Sigmoid colon (tissue), 7 donors: ENCODE measurements around the gene TRPM6. TPM values are rescaled to one million over a fixed set of nuclear protein-coding genes. Genes with fewer than 3 reads are reported as not detected.

Experiments used
- DNase-seq: peaks from one replicate; pipeline ENCODE4 v3.0.0-alpha.2; 2019
- H3K27ac ChIP-seq, 4 donors: fragments of 200-600 bp; sonication (generic); one replicate each; pipeline ENCODE4 v1.5.1; 2016 to 2019; ENCODE audit warnings: mild to moderate bottlenecking in 1 of 4
- H3K27me3 ChIP-seq, 3 donors: fragments of 200-600 bp; sonication (generic); one replicate each; pipeline ENCODE4 v1.5.1; 2019; ENCODE audit warnings: mild to moderate bottlenecking in 1 of 3
- H3K36me3 ChIP-seq, 4 donors: fragments of 200-600 bp; sonication (generic); one replicate each; pipeline ENCODE4 v1.5.1; 2016 to 2019
- H3K4me1 ChIP-seq, 4 donors: fragments of 200-600 bp; sonication (generic); one replicate each; pipeline ENCODE4 v1.5.1; 2017 to 2019
- H3K4me3 ChIP-seq, 4 donors: fragments of 200-600 bp; sonication (generic); one replicate each; pipeline ENCODE4 v1.5.1; 2017 to 2019; ENCODE audit warnings: mild to moderate bottlenecking in 2 of 4, moderate library complexity in 1 of 4
- H3K9me3 ChIP-seq, 4 donors: fragments of 200-600 bp in 3 of 4; sonication (generic) in 3 of 4; one replicate each; pipeline versions ENCODE4 v1.5.1 to v1.6.1; 2013 to 2019
- CTCF ChIP-seq, 4 experiments: fragments of 450-650 bp in 3 of 4; fragments of 200-600 bp in 1 of 4; IDR thresholded peaks; one replicate each; pipeline ENCODE4 v1.5.1; 2016 to 2019; ENCODE audit warnings: antibody characterized with exemption in 4 of 4, mild to moderate bottlenecking in 3 of 4, moderate library complexity in 2 of 4
- EP300 ChIP-seq, 4 donors: sonication (generic); formaldehyde crosslinking; IDR thresholded peaks; one replicate each; pipeline ENCODE4 v1.6.1; 2017; ENCODE audit warnings: antibody characterized with exemption in 4 of 4
- POLR2A ChIP-seq, 2 donors: fragments of 450-650 bp; IDR thresholded peaks; one replicate each; pipeline ENCODE4 v1.6.1; 2016; ENCODE audit warnings: antibody characterized with exemption in 2 of 2, mild to moderate bottlenecking in 2 of 2, moderate library complexity in 2 of 2
- POLR2AphosphoS5 ChIP-seq, 4 donors: sonication (generic); formaldehyde crosslinking; IDR thresholded peaks; one replicate each; pipeline ENCODE4 v1.6.1; 2017; ENCODE audit warnings: antibody characterized with exemption in 4 of 4
- WGBS, 2 donors: extraction: QIAGEN DNeasy Blood & Tissue Kit; methylation state at CpG; one replicate each; pipeline ENCODE4 v1.1.7; 2013; 5-methylcytosine and 5-hydroxymethylcytosine counted together
- intact Hi-C: fragments of 100-400 bp; cut with DNase I; formaldehyde crosslinking; loops from one replicate; pipeline ENCODE4 v1.15.1; 2023
- polyA plus RNA-seq, 3 donors: library from polyadenylated mRNA; stranded (reverse); fragments of 200-250 nt; gene quantifications; one replicate each; pipeline ENCODE4 v1.2.3, GENCODE V29; 2013
- total RNA-seq, 4 donors: library from RNA; depleted of rRNA; stranded (reverse); fragments of >200 nt; gene quantifications; one replicate each; pipeline ENCODE4 v1.1.0, GENCODE V29; 2016
- donor health status: healthy with polysubstance abuse.
- donor health status: Bipolar disorder and iron deficiency.
- donor health status: healthy.

TRPM6 gene
- total RNA-seq (1 to 10 TPM in 1 of 4 donors, under 1 TPM in 1, not detected in 2; 0.41 to 1.8 TPM), polyA plus RNA-seq (10 to 100 TPM in 2 of 3 donors, 1 to 10 TPM in 1; 6.7 to 12.7 (median 10.8) TPM)

GRCh38 chr9:74887041-74887980 lies at the start of gene TRPM6:
Gene TRPM6, minus strand, starts transcription at chr9:74887921. Its CDS starts 65 bp downstream, at chr9:74887856.
- H3K4me1 ChIP-seq: peaks cover 0 to 14% (median 6%) of the 10 kb centered on the region in 4 donors
- H3K27ac ChIP-seq: peak within 1 kb of the TSS; percentile 53 to 64 (median 59)
- peak within 1 kb of the TSS; percentile 38 to 66 (median 60) for H3K4me3 ChIP-seq
- H3K36me3 ChIP-seq: no peaks in the 10 kb centered on the region
- WGBS, 2 donors: 2 to 5% methylated on average over 64 of the region's 64 CpGs
- DNase-seq: peak; percentile 89
- TF ChIP-seq EP300 (IDR thresholded peaks at IDR 0.05) (peak in 1 of 4 donors; percentile 33), POLR2A (IDR thresholded peaks at IDR 0.05) (no peak), CTCF (IDR thresholded peaks at IDR 0.05) (no peak), POLR2AphosphoS5 (IDR thresholded peaks at IDR 0.05) (peak; percentile 34 to 66 (median 35))
- peaks cover 0 to 3% (median 0%) of the 10 kb centered on the region in 4 donors for H3K9me3 ChIP-seq
- intact Hi-C loops: loop anchor here (1.0 kb wide), 1 partner anchor 65 kb away; the partner anchor contains the start of gene C9orf40
- H3K27me3 ChIP-seq: no peaks in the 10 kb centered on the region

- Histone ChIP-seq H3K4me3 (no peak overlapping the region), H3K4me1 (no peaks in the 10 kb centered on the region), H3K36me3 (no peaks in the 10 kb centered on the region), H3K27me3 (no peaks in the 10 kb centered on the region), H3K9me3 (no peaks in the 10 kb centered on the region), H3K27ac (no peak overlapping the region)
- TF ChIP-seq POLR2AphosphoS5 (IDR thresholded peaks at IDR 0.05) (no peak), POLR2A (IDR thresholded peaks at IDR 0.05) (no peak), EP300 (IDR thresholded peaks at IDR 0.05) (no peak), CTCF (IDR thresholded peaks at IDR 0.05) (no peak)
- DNase-seq: no peak
- WGBS, 2 donors: 85 to 92% methylated on average over 8 of the region's 8 CpGs
- intact Hi-C loops: no loop called here
Observed at GRCh38 chr9:74935008-74935407, 47.3 kb upstream of the TRPM6 start.

GRCh38 chr9:74921737-74922136 lies 34.0 kb upstream of the TRPM6 start:
- no peak for DNase-seq
- intact Hi-C loops: no loop called here

GRCh38 chr9:74920944-74921626 lies 33.4 kb upstream of the TRPM6 start:
- no peaks in the 10 kb centered on the region for H3K9me3 ChIP-seq
- no peaks in the 10 kb centered on the region for H3K36me3 ChIP-seq
- no peaks in the 10 kb centered on the region for H3K27me3 ChIP-seq
- 76 to 84% methylated on average over 3 of the region's 3 CpGs for WGBS, 2 donors
- DNase-seq: no peak
- no peak overlapping the region for H3K27ac ChIP-seq
- no peak overlapping the region for H3K4me3 ChIP-seq
- TF ChIP-seq POLR2A (IDR thresholded peaks at IDR 0.05) (no peak), CTCF (IDR thresholded peaks at IDR 0.05) (no peak), EP300 (IDR thresholded peaks at IDR 0.05) (no peak), POLR2AphosphoS5 (IDR thresholded peaks at IDR 0.05) (no peak)
- intact Hi-C loops: no loop called here
- H3K4me1 ChIP-seq: no peaks in the 10 kb centered on the region

More at GRCh38 chr9:74921737-74922136, 34.0 kb upstream of the TRPM6 start:
- H3K4me1 ChIP-seq: no peaks in the 10 kb centered on the region
- TF ChIP-seq POLR2AphosphoS5 (IDR thresholded peaks at IDR 0.05) (no peak), CTCF (IDR thresholded peaks at IDR 0.05) (no peak), EP300 (IDR thresholded peaks at IDR 0.05) (no peak), POLR2A (IDR thresholded peaks at IDR 0.05) (no peak)
- H3K27ac ChIP-seq: no peak overlapping the region
- H3K4me3 ChIP-seq: no peak overlapping the region
- 37 to 74% methylated on average over 1 of the region's 1 CpG for WGBS, 2 donors
- H3K27me3 ChIP-seq: no peaks in the 10 kb centered on the region
- no peaks in the 10 kb centered on the region for H3K9me3 ChIP-seq
- H3K36me3 ChIP-seq: no peaks in the 10 kb centered on the region
